ENCODE results near the gene SEMA3B.

The SEMA3B gene

DNA sequence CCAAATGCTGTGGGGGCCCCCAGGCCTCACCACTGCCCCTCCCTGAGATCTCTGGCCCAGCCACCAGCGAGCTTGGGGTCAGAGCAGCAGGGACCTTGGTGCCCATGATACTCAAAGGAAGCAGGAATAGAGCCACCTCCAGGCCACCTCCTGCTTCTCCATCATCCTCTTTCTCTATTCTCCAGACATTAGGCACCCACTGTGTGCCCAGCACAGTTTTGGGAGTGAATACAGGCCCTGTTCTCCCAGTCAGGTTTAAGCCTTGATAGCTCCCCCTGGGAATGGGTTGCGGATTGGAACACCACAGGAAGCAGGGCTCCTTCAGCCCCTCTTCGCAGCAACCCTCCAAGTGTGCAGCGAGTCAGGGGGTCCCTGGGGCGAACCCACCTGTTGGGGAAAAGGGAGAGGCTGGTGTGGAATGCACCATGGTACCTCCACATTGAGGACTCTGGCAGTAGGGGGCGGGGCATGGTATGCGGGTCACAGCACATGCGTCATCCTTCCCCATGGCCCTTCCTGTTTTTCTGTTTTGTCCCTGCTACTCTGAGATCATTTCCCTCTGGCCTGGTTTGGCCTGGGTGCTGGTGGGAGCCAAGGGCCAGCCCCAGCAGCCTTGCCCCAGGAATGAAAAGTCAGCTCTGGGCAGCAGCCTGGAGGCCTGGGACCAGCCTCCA is 14.2 kb upstream of the SEMA3B start:
- TF ChIP-seq, protein P1, sequence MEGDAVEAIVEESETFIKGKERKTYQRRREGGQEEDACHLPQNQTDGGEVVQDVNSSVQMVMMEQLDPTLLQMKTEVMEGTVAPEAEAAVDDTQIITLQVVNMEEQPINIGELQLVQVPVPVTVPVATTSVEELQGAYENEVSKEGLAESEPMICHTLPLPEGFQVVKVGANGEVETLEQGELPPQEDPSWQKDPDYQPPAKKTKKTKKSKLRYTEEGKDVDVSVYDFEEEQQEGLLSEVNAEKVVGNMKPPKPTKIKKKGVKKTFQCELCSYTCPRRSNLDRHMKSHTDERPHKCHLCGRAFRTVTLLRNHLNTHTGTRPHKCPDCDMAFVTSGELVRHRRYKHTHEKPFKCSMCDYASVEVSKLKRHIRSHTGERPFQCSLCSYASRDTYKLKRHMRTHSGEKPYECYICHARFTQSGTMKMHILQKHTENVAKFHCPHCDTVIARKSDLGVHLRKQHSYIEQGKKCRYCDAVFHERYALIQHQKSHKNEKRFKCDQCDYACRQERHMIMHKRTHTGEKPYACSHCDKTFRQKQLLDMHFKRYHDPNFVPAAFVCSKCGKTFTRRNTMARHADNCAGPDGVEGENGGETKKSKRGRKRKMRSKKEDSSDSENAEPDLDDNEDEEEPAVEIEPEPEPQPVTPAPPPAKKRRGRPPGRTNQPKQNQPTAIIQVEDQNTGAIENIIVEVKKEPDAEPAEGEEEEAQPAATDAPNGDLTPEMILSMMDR (IDR thresholded peaks at IDR 0.05; ENCODE audit: low read depth, low read length): no peak
- H3K4me3 ChIP-seq (ENCODE audit: low read depth, low read length): no peak overlapping the region

DNA sequence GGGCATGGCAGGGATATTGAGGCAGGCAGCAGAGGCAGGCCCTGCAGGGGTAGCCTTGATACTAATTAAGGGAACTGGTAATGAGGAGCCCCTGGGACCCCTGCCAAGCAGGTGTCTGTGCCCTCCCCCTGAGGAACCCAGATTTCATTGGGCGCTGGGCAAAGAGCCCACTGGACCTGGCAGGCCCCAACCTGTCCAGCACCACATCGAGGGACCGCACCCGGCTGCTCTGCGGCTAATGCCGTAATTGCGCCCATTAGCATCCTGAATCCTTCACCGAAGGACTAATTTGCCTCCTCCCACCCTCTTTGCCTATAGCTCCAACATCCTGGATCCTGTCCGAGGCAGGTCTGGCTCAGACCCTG is 13.7 kb upstream of the SEMA3B start:
- H3K4me3 ChIP-seq (ENCODE audit: low read depth, low read length): no peak overlapping the region
- TF ChIP-seq, protein P1 (IDR thresholded peaks at IDR 0.05; ENCODE audit: low read depth, low read length): no peak

DNA sequence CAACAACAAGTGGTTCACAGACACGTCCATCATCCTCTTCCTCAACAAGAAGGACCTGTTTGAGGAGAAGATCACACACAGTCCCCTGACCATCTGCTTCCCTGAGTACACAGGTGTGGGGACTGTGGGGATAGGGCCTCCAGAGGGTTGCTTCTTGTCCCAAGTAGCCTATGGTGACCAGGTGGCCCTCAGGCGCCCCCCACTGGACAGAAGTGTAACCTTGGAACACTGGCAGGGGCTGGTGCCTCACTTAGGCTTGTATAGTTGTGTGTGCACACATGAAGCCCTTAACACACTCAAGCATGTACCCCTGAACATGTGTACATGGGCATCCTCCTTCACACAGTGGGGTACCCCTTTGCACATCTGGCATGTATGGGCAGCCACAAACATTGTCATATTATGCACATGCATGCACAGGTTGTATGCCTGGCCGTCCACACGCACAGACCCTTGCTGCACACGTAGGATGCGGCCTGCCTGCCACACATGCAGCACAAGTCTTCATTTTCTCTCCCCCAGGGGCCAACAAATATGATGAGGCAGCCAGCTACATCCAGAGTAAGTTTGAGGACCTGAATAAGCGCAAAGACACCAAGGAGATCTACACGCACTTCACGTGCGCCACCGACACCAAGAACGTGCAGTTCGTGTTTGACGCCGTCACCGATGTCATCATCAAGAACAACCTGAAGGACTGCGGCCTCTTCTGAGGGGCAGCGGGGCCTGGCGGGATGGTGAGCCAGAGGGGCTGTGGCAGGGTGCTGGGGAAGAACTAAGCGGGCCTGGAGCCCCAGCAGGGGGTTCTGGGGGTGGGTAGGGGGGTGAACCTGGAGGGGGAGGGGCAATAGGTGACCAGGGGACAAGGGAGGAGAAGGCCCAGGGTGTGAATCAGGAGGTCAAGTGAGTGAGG is 11.7 kb upstream of the SEMA3B start:
- TF ChIP-seq, protein P1 (IDR thresholded peaks at IDR 0.05; ENCODE audit: low read depth, low read length): peak; percentile 46
- H3K4me3 ChIP-seq (ENCODE audit: low read depth, low read length): no peak overlapping the region

DNA sequence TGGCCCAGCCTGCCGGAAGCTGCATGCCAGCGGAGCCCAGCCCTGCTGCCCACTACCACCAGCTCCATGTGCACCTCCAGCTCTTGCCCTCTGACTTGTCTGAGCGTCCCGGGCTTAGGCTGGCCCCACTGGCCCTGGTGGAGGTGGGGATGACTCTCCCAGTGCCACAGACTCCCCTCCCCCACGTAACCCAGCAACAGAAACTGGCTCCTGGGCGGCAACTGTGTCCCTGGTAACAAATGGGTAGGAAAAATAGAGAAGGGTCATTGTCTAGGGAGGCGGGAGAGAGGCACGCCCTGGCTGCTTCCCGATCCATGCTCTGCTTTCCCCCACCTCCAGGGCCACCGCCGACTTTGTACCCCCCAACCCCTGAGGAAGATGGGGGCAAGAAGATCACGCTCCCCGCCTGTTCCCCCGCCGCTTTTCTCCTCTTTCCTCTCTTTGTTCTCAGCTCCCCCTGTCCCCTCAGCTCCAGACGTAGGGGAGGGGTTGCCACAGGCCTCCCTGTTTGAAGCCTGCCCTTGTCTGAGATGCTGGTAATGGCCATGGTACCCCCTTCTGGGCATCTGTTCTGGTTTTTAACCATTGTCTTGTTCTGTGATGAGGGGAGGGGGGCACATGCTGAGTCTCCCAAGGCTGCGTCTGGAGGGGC is 10.8 kb upstream of the SEMA3B start:
- no peak overlapping the region for H3K4me3 ChIP-seq (ENCODE audit: low read depth, low read length)
- TF ChIP-seq, protein P1 (IDR thresholded peaks at IDR 0.05; ENCODE audit: low read depth, low read length): no peak

DNA sequence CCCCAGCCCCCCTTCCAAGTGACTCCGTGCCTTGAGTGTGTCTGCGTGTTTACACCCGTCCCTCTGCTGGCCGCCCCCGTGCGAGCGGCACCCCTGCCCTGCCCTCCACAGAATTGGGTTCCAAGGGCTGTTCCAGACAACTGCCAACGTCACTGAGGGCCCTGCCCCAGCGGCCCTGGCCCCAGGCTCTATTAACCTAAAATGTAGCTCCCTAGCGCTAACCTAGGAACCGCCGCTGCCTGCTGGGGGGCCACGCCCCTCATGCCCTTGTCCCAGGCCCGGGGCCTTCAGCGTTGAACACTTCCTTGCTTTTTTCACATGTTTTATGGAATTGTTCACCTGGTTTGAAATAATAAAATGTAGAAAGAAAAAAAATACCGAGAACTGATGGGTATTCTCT is 10.0 kb upstream of the SEMA3B start:
- TF ChIP-seq, protein P1 (IDR thresholded peaks at IDR 0.05; ENCODE audit: low read depth, low read length): no peak

GRCh38 chr3:50259432-50260026 is 9.4 kb upstream of the SEMA3B start:
- TF ChIP-seq, protein P1 (IDR thresholded peaks at IDR 0.05; ENCODE audit: low read depth, low read length): no peak
- no peak overlapping the region for H3K4me3 ChIP-seq (ENCODE audit: low read depth, low read length)

More for the DNA sequence above, 10.0 kb upstream of the SEMA3B start:
- no peak overlapping the region for H3K4me3 ChIP-seq (ENCODE audit: low read depth, low read length)

Measured in WI38 (cell line).